Measurements from ENCODE around the gene WDR54. TPM values are rescaled to one million over a fixed set of nuclear protein-coding genes. Genes with fewer than 3 reads are reported as not detected.

The WDR54 gene
- total and polyA plus RNA-seq, 10 of the 15 experiments (the other 5 are each of a cell fraction or from before 2014, with no cell fraction given), result 38.2 to 116 (median 89.1) TPM

DNA sequence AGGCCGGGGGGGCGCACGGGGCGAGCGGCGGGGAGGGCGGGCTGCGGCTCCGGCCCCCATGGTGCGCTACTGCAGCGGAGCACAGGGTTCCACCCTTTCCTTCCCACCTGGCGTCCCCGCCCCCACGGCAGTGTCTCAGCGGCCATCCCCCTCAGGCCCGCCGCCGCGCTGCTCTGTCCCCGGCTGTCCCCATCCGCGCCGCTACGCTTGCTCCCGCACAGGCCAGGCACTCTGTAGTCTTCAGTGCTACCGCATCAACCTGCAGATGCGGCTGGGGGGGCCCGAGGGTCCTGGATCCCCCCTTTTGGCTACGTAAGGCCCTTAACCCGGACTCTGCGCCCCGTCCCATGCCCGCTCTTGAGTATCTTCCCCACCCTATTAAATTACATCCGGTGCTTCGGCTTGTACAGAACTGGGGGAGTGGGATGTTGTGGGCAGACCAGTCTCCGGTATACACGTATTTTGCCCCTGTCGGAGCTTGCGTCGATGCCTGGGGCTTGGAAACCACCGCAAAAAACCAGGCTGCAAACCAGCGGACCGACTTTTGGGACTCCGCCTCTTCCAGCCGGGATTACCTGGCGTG is 36.1 kb downstream of the WDR54 start (continued):
- TF ChIP-seq ZNF592 (IDR thresholded peaks at IDR 0.05), result no peak
- TF ChIP-seq CREM (IDR thresholded peaks at IDR 0.05; ENCODE audit: low read depth), result no peak; the same call in 1 of the 2 replicates
- no peak for TF ChIP-seq NFYB (IDR thresholded peaks at IDR 0.05; ENCODE audit: insufficient read depth, low read depth, low read length)
- TF ChIP-seq, protein P1, sequence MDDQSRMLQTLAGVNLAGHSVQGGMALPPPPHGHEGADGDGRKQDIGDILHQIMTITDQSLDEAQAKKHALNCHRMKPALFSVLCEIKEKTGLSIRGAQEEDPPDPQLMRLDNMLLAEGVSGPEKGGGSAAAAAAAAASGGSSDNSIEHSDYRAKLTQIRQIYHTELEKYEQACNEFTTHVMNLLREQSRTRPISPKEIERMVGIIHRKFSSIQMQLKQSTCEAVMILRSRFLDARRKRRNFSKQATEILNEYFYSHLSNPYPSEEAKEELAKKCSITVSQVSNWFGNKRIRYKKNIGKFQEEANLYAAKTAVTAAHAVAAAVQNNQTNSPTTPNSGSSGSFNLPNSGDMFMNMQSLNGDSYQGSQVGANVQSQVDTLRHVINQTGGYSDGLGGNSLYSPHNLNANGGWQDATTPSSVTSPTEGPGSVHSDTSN (IDR thresholded peaks at IDR 0.05; ENCODE audit: insufficient replicate concordance, low read depth, low read length), result no peak
- TF ChIP-seq, protein P2, sequence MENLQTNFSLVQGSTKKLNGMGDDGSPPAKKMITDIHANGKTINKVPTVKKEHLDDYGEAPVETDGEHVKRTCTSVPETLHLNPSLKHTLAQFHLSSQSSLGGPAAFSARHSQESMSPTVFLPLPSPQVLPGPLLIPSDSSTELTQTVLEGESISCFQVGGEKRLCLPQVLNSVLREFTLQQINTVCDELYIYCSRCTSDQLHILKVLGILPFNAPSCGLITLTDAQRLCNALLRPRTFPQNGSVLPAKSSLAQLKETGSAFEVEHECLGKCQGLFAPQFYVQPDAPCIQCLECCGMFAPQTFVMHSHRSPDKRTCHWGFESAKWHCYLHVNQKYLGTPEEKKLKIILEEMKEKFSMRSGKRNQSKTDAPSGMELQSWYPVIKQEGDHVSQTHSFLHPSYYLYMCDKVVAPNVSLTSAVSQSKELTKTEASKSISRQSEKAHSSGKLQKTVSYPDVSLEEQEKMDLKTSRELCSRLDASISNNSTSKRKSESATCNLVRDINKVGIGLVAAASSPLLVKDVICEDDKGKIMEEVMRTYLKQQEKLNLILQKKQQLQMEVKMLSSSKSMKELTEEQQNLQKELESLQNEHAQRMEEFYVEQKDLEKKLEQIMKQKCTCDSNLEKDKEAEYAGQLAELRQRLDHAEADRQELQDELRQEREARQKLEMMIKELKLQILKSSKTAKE (IDR thresholded peaks at IDR 0.05; ENCODE audit: low read depth, poor library complexity, severe bottlenecking), result no peak
- TF ChIP-seq NFIC (IDR thresholded peaks at IDR 0.05; ENCODE audit: low read depth, low read length), result no peak
- TF ChIP-seq, protein P3, sequence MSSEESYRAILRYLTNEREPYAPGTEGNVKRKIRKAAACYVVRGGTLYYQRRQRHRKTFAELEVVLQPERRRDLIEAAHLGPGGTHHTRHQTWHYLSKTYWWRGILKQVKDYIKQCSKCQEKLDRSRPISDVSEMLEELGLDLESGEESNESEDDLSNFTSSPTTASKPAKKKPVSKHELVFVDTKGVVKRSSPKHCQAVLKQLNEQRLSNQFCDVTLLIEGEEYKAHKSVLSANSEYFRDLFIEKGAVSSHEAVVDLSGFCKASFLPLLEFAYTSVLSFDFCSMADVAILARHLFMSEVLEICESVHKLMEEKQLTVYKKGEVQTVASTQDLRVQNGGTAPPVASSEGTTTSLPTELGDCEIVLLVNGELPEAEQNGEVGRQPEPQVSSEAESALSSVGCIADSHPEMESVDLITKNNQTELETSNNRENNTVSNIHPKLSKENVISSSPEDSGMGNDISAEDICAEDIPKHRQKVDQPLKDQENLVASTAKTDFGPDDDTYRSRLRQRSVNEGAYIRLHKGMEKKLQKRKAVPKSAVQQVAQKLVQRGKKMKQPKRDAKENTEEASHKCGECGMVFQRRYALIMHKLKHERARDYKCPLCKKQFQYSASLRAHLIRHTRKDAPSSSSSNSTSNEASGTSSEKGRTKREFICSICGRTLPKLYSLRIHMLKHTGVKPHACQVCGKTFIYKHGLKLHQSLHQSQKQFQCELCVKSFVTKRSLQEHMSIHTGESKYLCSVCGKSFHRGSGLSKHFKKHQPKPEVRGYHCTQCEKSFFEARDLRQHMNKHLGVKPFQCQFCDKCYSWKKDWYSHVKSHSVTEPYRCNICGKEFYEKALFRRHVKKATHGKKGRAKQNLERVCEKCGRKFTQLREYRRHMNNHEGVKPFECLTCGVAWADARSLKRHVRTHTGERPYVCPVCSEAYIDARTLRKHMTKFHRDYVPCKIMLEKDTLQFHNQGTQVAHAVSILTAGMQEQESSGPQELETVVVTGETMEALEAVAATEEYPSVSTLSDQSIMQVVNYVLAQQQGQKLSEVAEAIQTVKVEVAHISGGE (CRISPR knock-in tag; IDR thresholded peaks at IDR 0.05), result peak; percentile 58
- TF ChIP-seq FOXK2 (IDR thresholded peaks at IDR 0.05), result no peak
- peak; percentile 56 for TF ChIP-seq RELA (IDR thresholded peaks at IDR 0.05; ENCODE audit: borderline replicate concordance, partially characterized antibody)
- TF ChIP-seq TBL1XR1 (IDR thresholded peaks at IDR 0.05; ENCODE audit: low read depth, low read length), result no peak
- no peak for TF ChIP-seq HDGF (IDR thresholded peaks at IDR 0.05)
- TF ChIP-seq TCF3 (IDR thresholded peaks at IDR 0.05; ENCODE audit: borderline replicate concordance, insufficient read depth, low read depth, low read length), result peak; percentile 90
- TF ChIP-seq, protein P4, sequence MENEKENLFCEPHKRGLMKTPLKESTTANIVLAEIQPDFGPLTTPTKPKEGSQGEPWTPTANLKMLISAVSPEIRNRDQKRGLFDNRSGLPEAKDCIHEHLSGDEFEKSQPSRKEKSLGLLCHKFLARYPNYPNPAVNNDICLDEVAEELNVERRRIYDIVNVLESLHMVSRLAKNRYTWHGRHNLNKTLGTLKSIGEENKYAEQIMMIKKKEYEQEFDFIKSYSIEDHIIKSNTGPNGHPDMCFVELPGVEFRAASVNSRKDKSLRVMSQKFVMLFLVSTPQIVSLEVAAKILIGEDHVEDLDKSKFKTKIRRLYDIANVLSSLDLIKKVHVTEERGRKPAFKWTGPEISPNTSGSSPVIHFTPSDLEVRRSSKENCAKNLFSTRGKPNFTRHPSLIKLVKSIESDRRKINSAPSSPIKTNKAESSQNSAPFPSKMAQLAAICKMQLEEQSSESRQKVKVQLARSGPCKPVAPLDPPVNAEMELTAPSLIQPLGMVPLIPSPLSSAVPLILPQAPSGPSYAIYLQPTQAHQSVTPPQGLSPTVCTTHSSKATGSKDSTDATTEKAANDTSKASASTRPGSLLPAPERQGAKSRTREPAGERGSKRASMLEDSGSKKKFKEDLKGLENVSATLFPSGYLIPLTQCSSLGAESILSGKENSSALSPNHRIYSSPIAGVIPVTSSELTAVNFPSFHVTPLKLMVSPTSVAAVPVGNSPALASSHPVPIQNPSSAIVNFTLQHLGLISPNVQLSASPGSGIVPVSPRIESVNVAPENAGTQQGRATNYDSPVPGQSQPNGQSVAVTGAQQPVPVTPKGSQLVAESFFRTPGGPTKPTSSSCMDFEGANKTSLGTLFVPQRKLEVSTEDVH (IDR thresholded peaks at IDR 0.05; ENCODE audit: low read depth, partially characterized antibody), result peak; percentile 56
- TF ChIP-seq CBX3 (IDR thresholded peaks at IDR 0.05; ENCODE audit: borderline replicate concordance, low read depth), result no peak
- TF ChIP-seq NFYA (IDR thresholded peaks at IDR 0.05; ENCODE audit: borderline replicate concordance, low read depth, low read length), result no peak

Data from GM12878 (cell line).